Measurements from ENCODE around the gene APOA4.

Gene APOA4

DNA sequence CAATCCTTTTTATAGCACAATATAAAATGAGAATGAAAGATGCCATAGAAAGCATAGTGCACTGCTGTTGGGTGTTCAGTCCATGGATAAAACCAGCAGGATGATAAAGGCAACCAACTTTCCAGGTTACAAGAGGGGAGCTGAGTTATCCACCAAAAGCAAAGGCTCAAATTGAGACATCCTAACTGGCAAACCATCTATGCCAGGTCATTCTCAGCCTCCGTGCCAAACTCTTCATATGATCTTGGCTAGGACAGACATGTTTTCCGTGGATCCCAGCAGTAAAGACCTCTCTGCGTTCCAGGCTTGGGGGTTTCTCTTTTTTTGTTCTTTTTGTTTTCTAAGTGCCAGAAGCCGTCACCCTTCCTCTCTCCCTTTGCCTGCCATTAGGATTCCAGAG lies 21.6 kb upstream of the APOA4 start:
- DNase-seq (ENCODE audit: low spot score), result no peak
- Histone ChIP-seq H4K91ac (ENCODE audit: low read depth, low read length, poor library complexity) (no peak overlapping the region), H3K23ac (ENCODE audit: low read depth, low read length, poor library complexity) (no peak overlapping the region), H2AK5ac (ENCODE audit: low read depth, low read length) (no peak overlapping the region), H3K4me3 (ENCODE audit: low read length in 2 of 2) (no peak overlapping the region), H3K27me3 (ENCODE audit: control insufficient read depth in 3 of 3, insufficient read depth in 3 of 3, low read depth in 1 of 3, low read length in 3 of 3) (no peaks in the 10 kb centered on the region), H4K8ac (ENCODE audit: low read depth, low read length) (no peak overlapping the region), H3K9ac (ENCODE audit: low read depth, low read length, poor library complexity) (no peak overlapping the region), H3K9me3 (replicated peaks in 1 of 2; ENCODE audit: control insufficient read depth in 2 of 2, insufficient read depth in 1 of 2, low read depth in 1 of 2, low read length in 2 of 2) (no peaks in the 10 kb centered on the region), H3K14ac (ENCODE audit: low read length) (no peak overlapping the region), H2BK15ac (ENCODE audit: low read length) (no peak overlapping the region), H3K79me1 (ENCODE audit: low read depth, low read length) (no peaks in the 10 kb centered on the region), H3K4me2 (ENCODE audit: insufficient read depth, low read length, poor library complexity, severe bottlenecking) (no peak overlapping the region), H2BK120ac (ENCODE audit: low read depth, low read length) (no peak overlapping the region), H2BK12ac (ENCODE audit: low read length) (no peak overlapping the region), H3K4ac (ENCODE audit: low read length) (no peak overlapping the region), H3K27ac (replicated peaks; ENCODE audit: low read length) (no peak overlapping the region), H3K4me1 (ENCODE audit: control insufficient read depth in 2 of 2, insufficient read depth in 1 of 2, low read depth in 1 of 2, low read length in 2 of 2) (peaks cover 0 to 2% of the 10 kb centered on the region in 2 donors), H2BK5ac (ENCODE audit: low read length) (no peak overlapping the region), H3K18ac (ENCODE audit: low read length) (no peak overlapping the region), H3K36me3 (replicated peaks in 1 of 2; ENCODE audit: control insufficient read depth in 2 of 2, insufficient read depth in 2 of 2, low read length in 2 of 2) (peaks cover 31 to 66% of the 10 kb centered on the region in 2 donors), H2AFZ (ENCODE audit: low read length) (no peak overlapping the region)
- WGBS, 2 donors (ENCODE audit: extremely low coverage in 2 of 2, insufficient read length in 2 of 2, insufficient replicate concordance in 1 of 2), result no CpG with 5 or more reads among the region's 4 CpGs

DNA sequence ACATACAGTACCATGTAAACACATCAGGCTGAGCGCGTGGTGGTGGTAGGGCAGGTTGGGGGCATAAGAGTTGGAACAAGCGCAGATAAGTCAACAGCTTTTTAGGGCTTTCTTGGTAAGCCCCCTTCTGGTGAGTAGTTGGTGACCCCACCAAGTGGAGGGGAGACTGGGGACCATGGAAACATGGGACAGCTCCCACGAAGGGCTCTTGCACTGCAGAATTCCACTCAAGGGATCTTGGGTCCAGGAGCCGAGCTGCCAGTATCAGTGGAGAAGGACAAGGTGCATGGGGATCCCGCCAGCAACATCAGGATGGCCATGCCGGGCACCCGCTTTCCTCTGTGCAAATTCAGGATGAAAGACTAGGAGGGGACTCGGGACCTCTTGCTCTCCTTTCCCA lies 20.6 kb upstream of the APOA4 start:
- no peak overlapping the region for H3K4me2 ChIP-seq (ENCODE audit: insufficient read depth, low read length, poor library complexity, severe bottlenecking)
- H2AFZ ChIP-seq (ENCODE audit: low read length), result no peak overlapping the region
- no peak overlapping the region for H2BK15ac ChIP-seq (ENCODE audit: low read length)
- no CpG with 5 or more reads among the region's 9 CpGs for WGBS, 2 donors (ENCODE audit: extremely low coverage in 2 of 2, insufficient read length in 2 of 2, insufficient replicate concordance in 1 of 2)
- peak overlapping the region in 1 of 2 donors; percentile 21 for H3K4me3 ChIP-seq (ENCODE audit: low read length in 2 of 2)
- no peak for DNase-seq (ENCODE audit: low spot score)
- no peak overlapping the region for H3K4ac ChIP-seq (ENCODE audit: low read length)
- H3K9ac ChIP-seq (ENCODE audit: low read depth, low read length, poor library complexity), result no peak overlapping the region
- no peak overlapping the region for H4K8ac ChIP-seq (ENCODE audit: low read depth, low read length)
- no peak overlapping the region for H3K23ac ChIP-seq (ENCODE audit: low read depth, low read length, poor library complexity)
- no peaks in the 10 kb centered on the region for H3K9me3 ChIP-seq (replicated peaks in 1 of 2; ENCODE audit: control insufficient read depth in 2 of 2, insufficient read depth in 1 of 2, low read depth in 1 of 2, low read length in 2 of 2)
- no peak overlapping the region for H2BK5ac ChIP-seq (ENCODE audit: low read length)
- H3K27ac ChIP-seq (replicated peaks; ENCODE audit: low read length), result no peak overlapping the region
- no peak overlapping the region for H2BK12ac ChIP-seq (ENCODE audit: low read length)
- peaks cover 0 to 2% of the 10 kb centered on the region in 2 donors for H3K4me1 ChIP-seq (ENCODE audit: control insufficient read depth in 2 of 2, insufficient read depth in 1 of 2, low read depth in 1 of 2, low read length in 2 of 2)
- no peaks in the 10 kb centered on the region for H3K79me1 ChIP-seq (ENCODE audit: low read depth, low read length)
- H3K27me3 ChIP-seq (ENCODE audit: control insufficient read depth in 3 of 3, insufficient read depth in 3 of 3, low read depth in 1 of 3, low read length in 3 of 3), result no peaks in the 10 kb centered on the region
- no peak overlapping the region for H2BK120ac ChIP-seq (ENCODE audit: low read depth, low read length)
- peaks cover 25 to 55% of the 10 kb centered on the region in 2 donors for H3K36me3 ChIP-seq (replicated peaks in 1 of 2; ENCODE audit: control insufficient read depth in 2 of 2, insufficient read depth in 2 of 2, low read length in 2 of 2)
- no peak overlapping the region for H3K18ac ChIP-seq (ENCODE audit: low read length)
- no peak overlapping the region for H3K14ac ChIP-seq (ENCODE audit: low read length)
- no peak overlapping the region for H2AK5ac ChIP-seq (ENCODE audit: low read depth, low read length)
- no peak overlapping the region for H4K91ac ChIP-seq (ENCODE audit: low read depth, low read length, poor library complexity)

DNA sequence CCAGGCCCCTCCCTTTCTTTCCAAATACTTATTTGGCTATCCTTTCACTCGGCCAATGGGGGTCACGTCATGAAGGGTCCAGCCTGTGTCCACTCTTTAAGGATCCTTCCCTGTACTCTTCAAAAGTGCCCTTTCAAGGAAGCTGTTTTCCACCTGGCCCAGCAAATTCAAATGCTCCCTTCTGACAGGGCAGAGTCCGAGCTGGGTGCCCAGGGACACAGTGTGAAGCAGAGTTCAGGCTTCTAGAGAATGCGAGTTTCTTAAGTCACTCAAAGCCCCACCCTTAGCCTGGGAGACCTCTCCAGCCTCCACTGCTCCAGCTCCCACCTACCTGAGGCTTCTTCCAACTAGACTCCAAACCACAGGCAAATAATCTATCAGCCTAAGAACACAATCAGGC lies 19.8 kb upstream of the APOA4 start:
- Histone ChIP-seq H2BK120ac (ENCODE audit: low read depth, low read length) (no peak overlapping the region), H3K36me3 (replicated peaks in 1 of 2; ENCODE audit: control insufficient read depth in 2 of 2, insufficient read depth in 2 of 2, low read length in 2 of 2) (peaks cover 25 to 51% of the 10 kb centered on the region in 2 donors), H3K4me2 (ENCODE audit: insufficient read depth, low read length, poor library complexity, severe bottlenecking) (no peak overlapping the region), H2BK5ac (ENCODE audit: low read length) (no peak overlapping the region), H3K79me1 (ENCODE audit: low read depth, low read length) (no peaks in the 10 kb centered on the region), H3K18ac (ENCODE audit: low read length) (no peak overlapping the region), H3K4me3 (ENCODE audit: low read length in 2 of 2) (no peak overlapping the region), H3K4me1 (ENCODE audit: control insufficient read depth in 2 of 2, insufficient read depth in 1 of 2, low read depth in 1 of 2, low read length in 2 of 2) (peaks cover 1 to 6% of the 10 kb centered on the region in 2 donors), H3K14ac (ENCODE audit: low read length) (no peak overlapping the region), H2AFZ (ENCODE audit: low read length) (no peak overlapping the region), H2BK15ac (ENCODE audit: low read length) (no peak overlapping the region), H3K4ac (ENCODE audit: low read length) (no peak overlapping the region), H4K91ac (ENCODE audit: low read depth, low read length, poor library complexity) (no peak overlapping the region), H3K27ac (replicated peaks; ENCODE audit: low read length) (no peak overlapping the region), H3K27me3 (ENCODE audit: control insufficient read depth in 3 of 3, insufficient read depth in 3 of 3, low read depth in 1 of 3, low read length in 3 of 3) (no peaks in the 10 kb centered on the region), H2BK12ac (ENCODE audit: low read length) (no peak overlapping the region), H2AK5ac (ENCODE audit: low read depth, low read length) (no peak overlapping the region), H4K8ac (ENCODE audit: low read depth, low read length) (no peak overlapping the region), H3K9ac (ENCODE audit: low read depth, low read length, poor library complexity) (no peak overlapping the region), H3K9me3 (replicated peaks in 1 of 2; ENCODE audit: control insufficient read depth in 2 of 2, insufficient read depth in 1 of 2, low read depth in 1 of 2, low read length in 2 of 2) (no peaks in the 10 kb centered on the region), H3K23ac (ENCODE audit: low read depth, low read length, poor library complexity) (no peak overlapping the region)
- no peak for DNase-seq (ENCODE audit: low spot score)
- no CpG with 5 or more reads among the region's 4 CpGs for WGBS, 2 donors (ENCODE audit: extremely low coverage in 2 of 2, insufficient read length in 2 of 2, insufficient replicate concordance in 1 of 2)

DNA sequence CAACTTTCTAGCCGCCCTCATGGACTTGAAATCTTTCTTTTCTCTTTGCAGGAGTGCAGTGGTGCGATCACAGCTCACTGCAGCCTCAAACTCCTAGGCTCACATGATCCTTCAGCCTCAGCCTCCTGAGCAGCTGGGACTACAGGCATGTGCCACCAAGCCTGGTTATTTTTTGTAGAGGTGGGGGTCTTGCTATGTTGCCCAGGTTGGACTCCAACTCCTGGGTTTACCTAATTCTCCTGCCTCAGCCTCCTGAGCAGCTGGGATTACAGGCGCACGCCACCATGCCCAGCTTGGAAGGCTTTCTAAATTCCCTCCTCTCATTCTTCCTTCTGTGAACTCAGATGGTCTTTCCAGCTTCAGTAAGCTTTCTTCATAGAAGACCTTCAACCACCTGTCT lies 19.0 kb upstream of the APOA4 start:
- Histone ChIP-seq H3K9me3 (replicated peaks in 1 of 2; ENCODE audit: control insufficient read depth in 2 of 2, insufficient read depth in 1 of 2, low read depth in 1 of 2, low read length in 2 of 2) (no peaks in the 10 kb centered on the region), H2BK12ac (ENCODE audit: low read length) (no peak overlapping the region), H2BK5ac (ENCODE audit: low read length) (no peak overlapping the region), H3K36me3 (replicated peaks in 1 of 2; ENCODE audit: control insufficient read depth in 2 of 2, insufficient read depth in 2 of 2, low read length in 2 of 2) (peaks cover 19 to 43% of the 10 kb centered on the region in 2 donors), H3K27ac (replicated peaks; ENCODE audit: low read length) (no peak overlapping the region), H4K8ac (ENCODE audit: low read depth, low read length) (no peak overlapping the region), H3K23ac (ENCODE audit: low read depth, low read length, poor library complexity) (no peak overlapping the region), H3K27me3 (ENCODE audit: control insufficient read depth in 3 of 3, insufficient read depth in 3 of 3, low read depth in 1 of 3, low read length in 3 of 3) (no peaks in the 10 kb centered on the region), H3K9ac (ENCODE audit: low read depth, low read length, poor library complexity) (no peak overlapping the region), H2BK120ac (ENCODE audit: low read depth, low read length) (no peak overlapping the region), H2AK5ac (ENCODE audit: low read depth, low read length) (no peak overlapping the region), H4K91ac (ENCODE audit: low read depth, low read length, poor library complexity) (no peak overlapping the region), H2BK15ac (ENCODE audit: low read length) (no peak overlapping the region), H3K14ac (ENCODE audit: low read length) (no peak overlapping the region), H3K79me1 (ENCODE audit: low read depth, low read length) (no peaks in the 10 kb centered on the region), H3K4ac (ENCODE audit: low read length) (no peak overlapping the region), H3K18ac (ENCODE audit: low read length) (no peak overlapping the region), H2AFZ (ENCODE audit: low read length) (no peak overlapping the region), H3K4me1 (ENCODE audit: control insufficient read depth in 2 of 2, insufficient read depth in 1 of 2, low read depth in 1 of 2, low read length in 2 of 2) (peaks cover 9 to 12% of the 10 kb centered on the region in 2 donors), H3K4me3 (ENCODE audit: low read length in 2 of 2) (no peak overlapping the region), H3K4me2 (ENCODE audit: insufficient read depth, low read length, poor library complexity, severe bottlenecking) (no peak overlapping the region)
- DNase-seq (ENCODE audit: low spot score), result no peak
- WGBS, 2 donors (ENCODE audit: extremely low coverage in 2 of 2, insufficient read length in 2 of 2, insufficient replicate concordance in 1 of 2), result no CpG with 5 or more reads among the region's 4 CpGs

Data from neuronal stem cell (in vitro differentiated cells).